GM12865 (cell line): ENCODE results near the gene AGT.

Experiments used
- DNase-seq: peaks from one replicate; pipeline ENCODE4 v3.0.0; 2010; ENCODE audit warnings: low read depth
- H3K4me3 ChIP-seq: 2 replicates; pipeline ENCODE4 v1.5.1; 2011; ENCODE audit warnings: mild to moderate bottlenecking, low read depth, low read length, control low read depth
- CTCF ChIP-seq: IDR thresholded peaks from 2 replicates; pipeline ENCODE4 v1.5.1; 2011; ENCODE audit warnings: low read length, control low read depth, low read depth, inconsistent platforms; ENCODE audit not compliant: insufficient read depth; ENCODE audit errors: missing control alignments

Gene AGT

GRCh38 chr1:230707732-230708630 lies 5.9 kb downstream of the AGT start:
- H3K4me3 ChIP-seq, result no peak overlapping the region
- no peak for TF ChIP-seq CTCF
- DNase-seq, result no peak

DNA sequence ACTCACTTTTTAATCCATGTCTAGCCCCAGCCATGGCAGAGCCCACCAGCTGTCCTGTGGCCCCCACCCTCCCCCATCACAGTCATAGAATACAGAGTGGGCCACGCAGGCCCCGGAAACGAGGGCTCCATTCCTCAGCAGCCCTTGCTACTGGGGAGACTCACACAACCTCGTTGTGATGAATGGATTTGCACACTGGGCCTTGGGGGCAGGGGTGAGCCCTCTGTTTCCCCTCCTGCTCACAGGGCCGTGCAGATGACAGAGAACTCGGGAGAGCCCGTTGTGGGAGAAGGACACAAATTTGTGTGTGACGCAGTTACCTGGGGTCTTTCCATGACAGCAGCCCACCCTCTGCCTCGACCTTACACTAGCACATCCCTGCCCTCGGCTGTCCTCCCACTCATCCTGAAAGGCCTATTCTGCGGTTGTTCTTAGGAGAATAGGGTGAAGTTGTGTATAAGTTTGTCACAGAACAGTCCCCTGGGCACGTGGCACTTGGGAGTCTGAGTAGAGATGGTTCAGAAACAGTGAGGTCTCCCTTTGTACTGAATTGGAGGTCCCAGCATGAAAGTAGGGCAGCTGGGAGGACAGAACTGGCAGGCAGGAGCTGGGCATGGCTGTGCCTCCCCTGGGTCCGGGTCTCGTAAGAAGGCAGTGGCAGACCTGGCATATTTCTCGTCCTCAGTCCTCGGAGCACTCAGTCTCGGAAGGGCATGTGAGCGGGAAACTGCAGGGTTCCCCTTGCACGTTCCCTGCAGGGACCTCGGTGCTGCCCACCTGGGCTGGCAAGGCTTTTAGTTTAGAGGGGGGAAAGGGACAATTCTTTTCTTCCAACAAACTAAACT lies 6.8 kb downstream of the AGT start:
- no peak for DNase-seq
- no peak overlapping the region for H3K4me3 ChIP-seq
- TF ChIP-seq CTCF, result no peak

DNA sequence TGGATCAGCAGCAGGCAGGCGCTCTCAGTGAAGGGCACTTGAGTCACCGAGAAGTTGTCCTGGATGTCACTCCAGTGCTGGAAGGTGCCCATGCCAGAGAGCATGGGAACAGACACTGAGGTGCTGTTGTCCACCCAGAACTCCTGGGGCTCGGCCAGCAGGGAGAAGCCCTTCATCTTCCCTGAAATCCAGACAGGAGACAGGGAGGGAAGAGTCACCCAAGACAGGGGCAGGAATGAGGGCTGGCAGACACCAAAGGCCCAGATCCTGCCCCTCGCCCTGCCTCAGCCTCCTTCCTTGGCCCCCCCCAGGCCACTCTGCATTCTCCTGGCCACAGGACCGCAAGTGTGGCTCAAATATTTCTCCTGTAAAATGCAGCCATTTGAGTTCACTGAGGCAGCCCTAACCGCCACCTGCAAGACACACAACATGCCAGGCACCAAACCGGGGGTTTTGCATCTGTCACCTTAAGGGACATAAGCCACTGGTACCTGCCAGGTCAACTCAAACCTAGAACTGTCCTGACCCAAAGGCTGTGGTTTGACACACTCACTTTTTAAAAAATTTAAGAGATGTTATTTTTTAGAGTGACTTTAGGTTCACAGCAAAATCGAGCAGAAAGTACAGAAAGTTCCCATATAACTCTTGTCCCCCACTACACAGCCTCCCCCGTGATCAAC lies 7.8 kb downstream of the AGT start:
- no peak for DNase-seq
- TF ChIP-seq CTCF, result no peak
- no peak overlapping the region for H3K4me3 ChIP-seq

DNA sequence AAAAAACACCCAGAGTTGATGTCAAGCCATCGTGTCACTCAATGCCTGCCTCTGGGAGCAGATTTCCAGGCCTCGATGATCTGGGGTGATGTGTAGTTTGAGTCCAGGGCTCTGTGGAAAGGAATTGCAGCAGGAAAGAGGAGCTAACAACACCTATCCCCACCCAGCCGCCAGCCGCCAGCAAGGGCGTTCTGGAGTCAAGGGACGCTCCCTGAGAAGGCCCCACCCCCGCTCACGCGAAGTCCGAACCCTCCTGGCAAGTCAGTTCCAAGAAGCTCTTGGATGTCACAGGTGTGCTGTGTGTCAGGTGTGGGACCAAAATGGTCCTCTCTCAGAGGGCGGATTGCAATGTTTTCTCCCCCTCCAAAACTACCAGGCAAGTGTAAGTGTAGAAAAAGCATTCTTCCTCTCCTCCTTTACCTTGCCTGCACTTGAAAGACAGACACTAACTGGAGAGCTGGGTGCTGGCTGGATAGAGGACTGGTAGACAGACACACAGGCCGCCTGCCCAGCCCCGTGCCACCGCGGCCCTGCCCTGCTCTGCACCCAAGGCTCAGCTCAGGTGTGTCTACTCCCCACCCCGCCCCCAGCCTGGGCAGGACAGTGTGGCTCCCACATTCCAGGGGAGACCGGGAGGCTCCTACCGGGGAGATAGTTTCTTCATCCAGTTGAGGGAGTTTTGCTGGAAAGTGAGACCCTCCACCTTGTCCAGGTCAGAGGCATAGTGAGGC lies 8.5 kb downstream of the AGT start:
- DNase-seq, result no peak
- no peak overlapping the region for H3K4me3 ChIP-seq
- no peak for TF ChIP-seq CTCF

DNA sequence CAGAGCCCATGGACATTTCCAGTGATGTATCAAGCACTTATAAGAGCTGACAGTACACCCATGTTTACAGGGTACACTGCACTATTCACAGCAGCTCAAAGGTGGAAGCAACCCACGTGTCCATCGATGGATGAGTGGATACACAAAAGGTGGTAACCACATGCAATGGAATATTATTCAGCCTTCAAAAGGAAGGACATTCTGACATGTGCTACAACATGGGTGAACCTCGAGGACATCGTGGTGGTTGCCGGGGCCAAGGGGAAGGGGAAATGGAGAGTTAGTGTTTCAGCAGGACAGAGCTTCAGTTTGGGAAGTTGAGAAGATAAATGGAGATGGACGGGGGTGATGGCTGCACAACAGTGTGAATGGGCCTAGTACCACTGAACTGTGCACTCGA lies 9.1 kb downstream of the AGT start:
- TF ChIP-seq CTCF, result no peak
- H3K4me3 ChIP-seq, result no peak overlapping the region
- no peak for DNase-seq

- no peak for DNase-seq
Measured at GRCh38 chr1:230703679-230704385, 10.1 kb downstream of the AGT start.

More at GRCh38 chr1:230703679-230704385, 10.1 kb downstream of the AGT start:
- TF ChIP-seq CTCF, result no peak
- no peak overlapping the region for H3K4me3 ChIP-seq
